Hindlimb muscle (tissue), 1 donor: ENCODE measurements around the gene WFIKKN2. TPM values are rescaled to one million over a fixed set of nuclear protein-coding genes. Genes with fewer than 3 reads are reported as not detected.

Experiments
- DNase-seq: peaks from one replicate; pipeline ENCODE4 v3.0.0-alpha.2; 2013
- polyA plus RNA-seq: library from polyadenylated mRNA; unstranded; fragments of 120-200 nt; gene quantifications from one replicate; pipeline ENCODE4 v1.2.1, GENCODE V29; 2013; ENCODE audit not compliant: insufficient read length

Gene WFIKKN2
- polyA plus RNA-seq, 1 donor, result 0.75 TPM

- DNase-seq, result no peak
These were observed 21.8 kb upstream of the WFIKKN2 start for GRCh38 chr17:50813583-50813982.

- DNase-seq, result no peak
These were observed 20.0 kb upstream of the WFIKKN2 start for GRCh38 chr17:50815400-50815799.

DNA sequence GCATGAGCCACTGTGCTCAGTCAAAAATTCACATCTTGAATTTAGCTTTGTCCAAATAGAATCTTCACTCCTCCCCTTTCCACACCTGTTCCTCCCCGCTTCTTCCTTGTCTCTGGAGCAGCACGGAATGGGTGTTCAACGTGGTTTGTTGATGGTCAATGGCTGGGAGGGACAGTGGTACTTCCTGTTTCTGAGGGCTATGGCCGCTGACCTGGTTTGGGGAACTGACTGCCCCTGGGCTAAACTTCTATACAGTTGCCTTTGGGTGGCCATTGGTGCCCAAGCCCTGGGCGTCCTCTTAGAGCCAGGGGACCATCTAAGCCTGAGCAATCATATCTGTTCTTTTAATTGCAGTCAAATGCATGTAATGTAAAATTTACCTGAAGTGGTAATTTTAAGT lies 19.1 kb upstream of the WFIKKN2 start:
- no peak for DNase-seq

DNA sequence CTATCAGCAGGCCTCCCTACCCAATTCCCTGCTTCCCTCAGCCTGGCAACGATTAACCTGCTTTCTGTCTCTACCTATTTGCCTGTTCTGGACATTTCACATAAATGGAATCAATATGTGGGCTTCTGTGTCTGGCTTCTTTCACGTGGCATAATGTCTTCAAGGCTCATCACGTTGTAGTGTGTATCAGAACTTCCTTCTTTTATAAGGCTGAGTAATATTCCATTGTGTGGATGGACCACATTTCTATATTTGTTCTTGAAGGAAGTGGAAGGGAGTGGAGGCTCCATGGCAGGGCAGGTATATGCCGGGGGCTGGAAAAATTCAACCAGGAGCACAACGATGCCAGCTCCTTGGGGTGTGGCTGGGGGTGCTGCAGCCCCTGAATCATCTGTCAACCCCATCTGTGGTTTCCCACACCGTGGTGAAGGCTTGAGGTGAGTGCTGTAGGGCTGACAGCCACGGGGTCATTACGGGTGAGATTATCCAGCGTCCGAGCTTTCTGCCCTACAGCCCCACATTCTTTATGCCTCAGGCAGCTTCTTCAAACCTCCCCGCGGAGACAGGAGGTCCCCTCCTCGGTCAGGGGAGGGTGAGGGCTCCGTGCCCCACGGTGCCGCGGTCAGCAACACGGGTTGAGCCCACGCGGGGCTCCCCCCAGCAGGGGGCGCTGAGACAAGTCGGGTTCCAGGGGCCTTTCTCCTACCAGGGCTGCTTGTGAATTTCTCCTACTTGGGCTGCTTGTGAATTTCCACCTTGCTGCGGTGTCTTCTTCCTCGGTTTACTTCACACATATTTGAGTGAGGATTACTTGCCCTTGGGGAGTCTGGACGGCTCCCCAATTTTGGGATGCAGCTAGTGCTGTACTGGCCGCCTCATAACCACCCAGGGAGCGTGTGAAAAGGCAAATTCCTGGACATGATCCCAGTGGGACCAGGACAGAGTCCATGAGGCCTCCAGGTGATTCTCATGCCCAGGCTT lies 18.3 kb upstream of the WFIKKN2 start:
- no peak for DNase-seq

DNA sequence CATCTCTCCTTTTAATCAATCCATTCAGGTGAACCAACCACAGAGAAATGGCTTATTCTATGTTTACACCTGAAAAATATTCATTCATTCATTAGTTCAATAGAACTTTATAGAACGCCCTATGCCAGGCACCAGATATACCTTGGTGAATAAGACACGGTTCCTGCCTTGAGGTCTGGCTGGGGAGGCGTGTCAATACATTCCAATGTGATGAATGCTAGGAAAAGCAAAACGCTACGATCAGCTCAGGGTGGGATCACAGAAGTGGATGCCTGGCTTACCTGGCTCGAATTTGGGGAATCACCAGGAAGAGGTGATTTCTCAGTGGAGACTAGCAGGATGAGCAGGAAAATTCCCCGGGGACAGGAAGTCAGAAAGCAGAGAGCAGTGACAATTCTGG lies 17.5 kb upstream of the WFIKKN2 start:
- no peak for DNase-seq

DNA sequence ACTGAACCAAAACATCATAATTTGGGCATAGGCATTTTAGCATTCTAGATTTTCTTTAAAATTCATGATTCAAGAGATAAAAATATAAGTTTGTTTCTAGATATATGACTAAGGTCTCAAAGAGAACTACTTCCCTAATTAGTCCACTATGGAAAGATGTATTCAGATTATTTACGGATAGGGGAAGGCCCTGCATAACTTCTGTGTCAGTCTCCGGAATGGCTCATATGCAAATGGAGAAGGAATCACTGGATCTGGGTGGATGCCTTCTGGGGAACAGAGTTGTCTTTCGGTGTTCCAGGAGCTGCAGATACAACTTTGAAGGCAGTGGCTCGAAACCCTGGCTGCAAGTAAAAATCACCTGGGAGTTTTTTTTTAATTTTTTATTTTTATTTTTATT lies 17.1 kb upstream of the WFIKKN2 start:
- DNase-seq, result no peak

GRCh38 chr17:50818921-50819657 lies 16.3 kb upstream of the WFIKKN2 start:
- DNase-seq, result no peak

DNA sequence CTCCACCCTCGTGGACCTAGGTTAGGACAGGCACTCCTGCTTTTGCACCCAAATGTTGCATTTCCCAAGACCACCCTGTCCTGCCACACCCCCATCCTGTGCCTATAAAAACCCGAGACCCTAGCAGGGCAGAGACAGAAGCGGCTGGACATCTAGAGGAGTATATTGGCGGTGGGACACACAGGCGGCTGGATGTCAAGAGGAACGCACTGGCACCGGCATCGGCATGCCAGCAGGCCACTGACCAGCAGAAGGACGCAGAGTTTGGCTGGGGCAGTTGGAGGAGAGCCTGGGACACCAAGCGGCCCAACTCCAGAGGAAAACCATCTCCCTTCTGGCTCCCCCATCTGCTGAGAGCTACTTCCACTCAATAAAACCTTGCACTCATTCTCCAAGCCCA lies 14.7 kb upstream of the WFIKKN2 start:
- no peak for DNase-seq

DNA sequence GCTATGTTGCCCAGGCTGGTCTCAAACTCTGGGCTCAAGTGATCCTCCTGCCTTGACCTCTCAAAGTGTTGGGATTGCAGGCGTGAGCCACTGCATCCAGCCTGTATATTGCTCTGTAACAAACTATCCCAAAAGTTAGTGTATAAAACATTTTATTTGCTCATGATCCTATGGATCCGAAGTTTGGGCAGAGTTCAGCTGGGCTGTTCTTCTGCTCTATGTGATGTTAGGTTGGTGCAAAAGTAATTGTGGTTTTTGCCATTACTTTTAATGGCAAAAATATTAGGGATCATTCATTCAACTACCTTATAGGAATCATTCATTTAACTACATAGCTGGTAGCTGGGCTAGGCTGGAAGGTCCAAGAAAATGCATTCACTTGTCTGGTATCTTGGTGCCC lies 12.8 kb upstream of the WFIKKN2 start:
- DNase-seq, result no peak

DNA sequence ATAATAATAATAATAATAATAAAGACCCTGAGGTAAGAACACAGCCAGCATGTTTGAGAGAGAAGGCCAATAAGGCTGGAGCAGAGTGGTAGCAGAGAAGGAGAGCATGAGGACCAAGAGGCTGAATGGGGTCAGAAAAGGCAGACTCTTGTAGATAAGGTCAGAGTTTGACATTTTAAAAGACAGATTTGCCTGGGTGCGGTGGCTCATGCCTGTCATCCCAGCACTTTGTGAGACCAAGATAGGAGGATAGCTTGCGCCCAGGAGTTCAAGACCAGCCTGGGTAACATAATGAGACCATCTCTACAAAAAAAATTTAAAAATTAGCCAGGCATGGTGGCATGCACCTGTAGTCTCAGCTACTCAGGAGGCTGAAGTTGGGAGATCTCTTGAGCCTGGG lies 11.0 kb upstream of the WFIKKN2 start:
- no peak for DNase-seq

GRCh38 chr17:50825188-50825587 lies 10.2 kb upstream of the WFIKKN2 start:
- no peak for DNase-seq

GRCh38 chr17:50828508-50829170 lies 6.7 kb upstream of the WFIKKN2 start:
- DNase-seq, result no peak

GRCh38 chr17:50829332-50829731 lies 6.1 kb upstream of the WFIKKN2 start:
- no peak for DNase-seq

GRCh38 chr17:50830352-50830751 lies 5.0 kb upstream of the WFIKKN2 start:
- no peak for DNase-seq

DNA sequence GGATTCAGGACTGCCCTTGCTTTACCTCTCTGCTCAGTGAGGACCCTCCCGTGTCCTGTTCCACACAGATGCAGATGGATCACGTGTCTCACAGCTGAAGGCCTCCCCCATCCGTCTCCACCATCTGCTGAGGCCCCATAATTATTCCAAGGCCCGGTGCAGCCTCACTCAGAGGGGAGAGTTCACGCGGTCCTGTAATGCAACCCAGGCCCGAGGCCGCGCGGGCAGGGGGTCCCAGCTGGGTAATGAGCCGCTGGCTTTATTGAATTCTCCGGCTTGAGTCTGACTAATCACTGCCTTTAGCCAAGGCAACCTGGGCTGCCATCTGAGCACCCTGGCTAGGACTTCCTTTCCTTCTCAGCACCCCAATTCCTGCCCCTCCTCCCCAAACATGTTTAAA lies 4.4 kb upstream of the WFIKKN2 start:
- peak; percentile 53 for DNase-seq

DNA sequence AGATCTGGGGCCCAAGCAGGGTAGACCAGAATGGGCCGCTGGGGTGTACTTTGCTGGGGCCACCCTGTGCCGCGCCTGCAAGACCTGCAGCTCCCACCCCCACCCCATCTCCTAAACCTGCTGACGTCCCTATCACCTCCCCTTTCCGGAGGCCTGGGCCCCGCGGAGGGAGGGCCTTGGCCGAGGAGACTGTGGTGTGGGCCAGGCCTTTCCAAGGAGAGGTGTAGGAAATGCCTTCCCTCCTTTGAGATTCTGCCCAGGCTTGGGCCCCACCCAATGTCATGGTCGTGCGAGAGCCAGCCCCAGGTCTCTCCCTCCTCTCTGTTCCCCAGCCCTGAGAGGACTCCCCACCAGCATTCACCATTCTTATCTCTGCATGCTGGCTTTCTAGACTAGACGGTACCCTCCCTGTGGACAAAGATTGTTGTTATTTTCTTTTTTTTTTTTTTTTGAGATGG lies 3.9 kb upstream of the WFIKKN2 start:
- DNase-seq, result peak; percentile 74

- no peak for DNase-seq
These were observed 3.0 kb upstream of the WFIKKN2 start for GRCh38 chr17:50832267-50832863.

DNA sequence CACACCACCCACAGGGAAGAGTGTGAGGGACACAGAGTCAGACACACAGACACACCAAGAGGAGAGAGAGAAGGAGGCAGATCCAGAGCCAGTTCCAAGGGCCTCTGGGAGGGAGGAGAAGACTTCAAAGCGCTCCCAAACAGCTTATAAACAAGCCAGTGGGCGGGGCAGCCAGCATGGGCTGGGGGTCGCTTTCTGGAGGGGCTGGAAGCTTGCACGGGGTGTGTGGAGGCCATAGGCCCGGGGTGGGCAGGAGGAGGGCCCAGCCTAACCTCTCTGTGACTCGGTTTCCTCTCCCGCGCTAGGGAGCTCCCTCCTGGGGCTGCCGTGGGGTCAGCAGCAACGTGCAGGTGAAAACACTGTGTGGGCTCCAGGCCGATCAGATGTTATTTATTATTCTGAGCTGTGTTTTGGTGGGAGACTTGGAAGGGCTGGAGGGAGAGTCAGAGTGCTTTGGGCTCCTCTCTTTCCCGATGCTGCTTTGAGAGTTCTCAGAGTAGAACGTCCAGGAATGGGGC lies 2.5 kb upstream of the WFIKKN2 start:
- peak; percentile 33 for DNase-seq

DNA sequence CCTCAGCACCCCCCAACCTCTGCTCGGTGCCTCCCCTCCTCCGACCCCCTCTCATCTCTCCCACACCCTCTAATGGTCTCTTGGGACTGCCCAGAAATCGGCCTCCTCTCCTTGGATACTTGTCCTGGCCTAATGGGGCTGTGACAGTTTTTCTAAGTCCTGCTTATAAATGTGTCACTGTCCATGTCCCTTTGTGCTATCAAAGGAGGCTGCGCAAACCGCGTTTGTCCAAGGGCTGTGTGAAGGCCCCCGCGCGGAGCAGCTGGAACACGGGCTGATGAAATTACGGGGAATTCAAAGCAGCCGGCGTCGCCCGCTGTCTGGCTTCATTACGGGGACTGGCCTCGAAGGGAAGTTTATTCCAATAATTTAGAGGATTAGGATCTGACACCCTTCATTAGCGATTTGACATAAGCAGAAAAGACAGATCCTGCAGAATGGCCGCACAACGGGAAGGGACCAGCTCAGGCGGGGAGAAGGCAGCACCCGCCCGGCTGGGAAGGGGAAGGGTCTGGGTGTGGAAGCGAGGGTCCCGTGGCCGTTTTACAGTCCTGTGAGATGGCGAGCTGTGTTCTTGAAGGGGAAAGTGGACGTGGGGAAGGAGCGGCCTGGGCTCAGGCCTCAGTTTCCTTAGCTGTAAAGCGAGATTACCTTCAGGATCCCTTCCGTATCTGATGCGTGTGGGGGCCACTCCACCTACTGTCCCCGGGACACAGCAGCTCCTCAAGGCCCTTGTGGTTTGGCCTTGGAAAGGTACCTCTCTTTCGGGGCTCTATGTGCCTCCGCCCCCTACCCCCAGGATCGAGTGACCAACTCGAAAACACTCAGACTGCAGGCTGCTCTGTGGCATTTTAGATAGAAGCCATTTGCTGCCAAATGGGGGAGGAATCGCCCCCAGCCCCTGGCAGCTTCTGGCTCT lies 1.6 kb upstream of the WFIKKN2 start:
- no peak for DNase-seq

- DNase-seq, result peak; percentile 39
These were observed 721 bp upstream of the WFIKKN2 start for GRCh38 chr17:50834429-50835300.
